Naive B cell (primary cell): ENCODE measurements around the gene DVL1. TPM values are rescaled to one million over a fixed set of nuclear protein-coding genes. Genes with fewer than 3 reads are reported as not detected.
A peak's percentile ranks its signal among the peaks of the same experiment; 100 is the strongest.

Experiments used
- ATAC-seq, 2 donors: fragments of 150-1000 bp; cut with Tn5 transposase; 2 replicates each; pipeline ENCODE4 v1.10.0; 2021; ENCODE audit warnings: low read depth in 2 of 2, mild to moderate bottlenecking in 2 of 2, moderate library complexity in 2 of 2
- DNase-seq: peaks from one replicate; pipeline ENCODE4 v3.0.0; 2022
- H3K27ac Mint-ChIP-seq, 6 donors: one replicate each; pipeline ENCODE4 v1.8.0; 2020 to 2022; ENCODE audit warnings: mild to moderate bottlenecking in 6 of 6, mixed read lengths in 6 of 6, moderate library complexity in 5 of 6, inconsistent platforms in 2 of 6
- H3K27me3 Mint-ChIP-seq, 3 donors: one replicate each; pipeline ENCODE4 v1.8.0; 2021 to 2022; ENCODE audit warnings: mixed read lengths in 3 of 3, mild to moderate bottlenecking in 1 of 3
- H3K36me3 Mint-ChIP-seq, 2 donors: one replicate each; pipeline ENCODE4 v1.8.0; 2020 to 2022; ENCODE audit warnings: mixed read lengths in 2 of 2, inconsistent platforms in 1 of 2, mild to moderate bottlenecking in 1 of 2
- H3K4me1 Mint-ChIP-seq, 3 donors: one replicate each; pipeline ENCODE4 v1.8.0; 2020 to 2022; ENCODE audit warnings: mixed read lengths in 3 of 3, inconsistent platforms in 1 of 3, mild to moderate bottlenecking in 1 of 3, moderate library complexity in 1 of 3
- H3K4me3 Mint-ChIP-seq, 8 donors: one replicate each; pipeline ENCODE4 v1.8.0; 2020 to 2022; ENCODE audit warnings: mild to moderate bottlenecking in 8 of 8, mixed read lengths in 8 of 8, moderate library complexity in 8 of 8, inconsistent platforms in 2 of 8
- H3K9me3 Mint-ChIP-seq, 7 donors: one replicate each; pipeline ENCODE4 v1.8.0; 2020 to 2022; ENCODE audit warnings: mixed read lengths in 7 of 7, mild to moderate bottlenecking in 5 of 7, inconsistent platforms in 2 of 7, moderate library complexity in 1 of 7
- polyA plus RNA-seq, 6 donors: library from polyadenylated mRNA; unstranded; fragments of 300-500 nt; fragmentation: Illumina TruSeq; gene quantifications; one replicate each; pipeline ENCODE4 v1.2.3, GENCODE V29; 2021; ENCODE audit warnings: low read depth in 6 of 6

DVL1 gene
- polyA plus RNA-seq, 6 donors from 2014 or later, result 0.40 to 1.0 (median 0.68) TPM; not detected in 1

DNA sequence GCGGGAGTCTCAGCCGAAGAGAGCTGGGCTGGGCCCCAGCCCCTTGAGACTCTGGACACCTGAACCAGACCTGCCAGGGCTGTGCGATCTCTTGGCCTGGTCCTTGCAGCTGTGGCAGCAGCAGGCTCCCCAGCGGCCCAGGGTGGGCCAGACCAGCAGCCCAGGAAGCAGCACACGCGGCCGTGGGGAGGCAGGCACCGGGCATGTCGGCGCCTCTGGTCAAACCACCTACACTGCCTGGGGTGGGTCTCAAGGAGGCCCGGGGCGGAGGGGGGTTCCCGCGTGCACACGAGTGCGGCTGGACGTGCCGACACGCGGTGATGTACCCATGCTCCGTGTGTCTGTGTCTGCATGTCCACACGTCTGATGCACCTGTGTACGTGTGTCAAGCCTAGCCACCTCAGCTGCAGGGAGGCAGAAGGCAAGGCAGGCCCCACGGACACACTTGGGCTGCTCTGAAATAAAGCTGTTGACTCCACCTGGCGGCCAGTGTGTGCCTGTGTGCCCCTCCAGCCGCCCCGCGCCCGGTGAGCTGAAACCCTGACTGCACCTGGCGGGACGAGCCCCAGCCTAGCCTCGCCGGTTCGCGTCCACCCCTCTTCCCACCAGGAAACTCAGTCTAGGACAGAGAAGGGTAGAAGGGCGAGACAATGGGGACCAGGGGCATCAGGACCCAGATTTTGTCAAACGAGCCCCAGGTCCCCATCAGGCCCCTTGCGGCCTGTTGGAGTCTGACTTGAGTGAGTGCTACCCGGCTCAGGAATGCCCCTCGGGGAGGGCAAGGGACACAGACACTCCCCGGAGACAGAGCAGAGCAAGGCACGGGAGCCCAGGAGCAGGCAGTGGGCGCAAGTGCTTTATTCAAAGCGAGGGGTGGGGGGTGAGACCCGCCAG is 57.4 kb downstream of the DVL1 start:
- Mint-ChIP-seq H3K27ac (no peak overlapping the region), H3K27me3 (no peaks in the 10 kb centered on the region), H3K4me1 (peaks cover 6 to 12% (median 11%) of the 10 kb centered on the region in 3 donors), H3K36me3 (no peaks in the 10 kb centered on the region), H3K9me3 (no peaks in the 10 kb centered on the region), H3K4me3 (no peak overlapping the region)
- ATAC-seq, result peak; percentile 94 to 96
- DNase-seq, result peak; percentile 75

DNA sequence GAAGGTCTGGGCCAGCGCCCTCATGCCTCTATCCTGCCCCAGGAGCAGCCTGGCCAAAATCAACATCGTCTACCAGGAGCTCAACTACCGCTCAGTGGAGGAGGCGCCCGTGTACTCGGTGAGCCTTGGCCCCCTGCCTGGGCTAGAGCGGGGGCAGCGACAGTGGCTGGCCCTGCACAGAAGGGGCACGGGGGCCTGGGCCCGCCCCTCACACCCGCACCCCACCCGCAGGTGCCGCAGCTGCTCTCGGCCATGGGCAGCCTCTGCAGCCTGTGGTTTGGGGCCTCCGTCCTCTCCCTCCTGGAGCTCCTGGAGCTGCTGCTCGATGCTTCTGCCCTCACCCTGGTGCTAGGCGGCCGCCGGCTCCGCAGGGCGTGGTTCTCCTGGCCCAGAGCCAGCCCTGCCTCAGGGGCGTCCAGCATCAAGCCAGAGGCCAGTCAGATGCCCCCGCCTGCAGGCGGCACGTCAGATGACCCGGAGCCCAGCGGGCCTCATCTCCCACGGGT is 58.1 kb downstream of the DVL1 start:
- ATAC-seq (no peak), DNase-seq (no peak)
- Mint-ChIP-seq H3K4me1 (peaks cover 6 to 12% (median 11%) of the 10 kb centered on the region in 3 donors), H3K36me3 (no peaks in the 10 kb centered on the region), H3K9me3 (no peaks in the 10 kb centered on the region), H3K4me3 (no peak overlapping the region), H3K27ac (no peak overlapping the region), H3K27me3 (no peaks in the 10 kb centered on the region)

DNA sequence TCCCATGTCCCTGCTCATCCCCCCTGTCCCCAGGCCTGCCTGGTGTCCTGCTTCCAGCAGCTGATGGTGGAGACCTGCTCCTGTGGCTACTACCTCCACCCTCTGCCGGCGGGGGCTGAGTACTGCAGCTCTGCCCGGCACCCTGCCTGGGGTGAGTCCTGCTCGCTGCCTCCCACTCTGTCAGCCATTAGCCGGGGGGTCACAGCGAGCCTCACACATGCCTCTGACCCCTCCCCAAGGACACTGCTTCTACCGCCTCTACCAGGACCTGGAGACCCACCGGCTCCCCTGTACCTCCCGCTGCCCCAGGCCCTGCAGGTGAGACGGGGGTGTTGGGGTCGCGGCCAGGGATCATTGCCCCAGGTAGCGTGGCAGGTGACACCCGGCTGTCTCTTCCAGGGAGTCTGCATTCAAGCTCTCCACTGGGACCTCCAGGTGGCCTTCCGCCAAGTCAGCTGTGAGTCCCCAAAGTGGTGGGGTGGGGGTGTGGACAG is 58.9 kb downstream of the DVL1 start:
- H3K36me3 Mint-ChIP-seq, result no peaks in the 10 kb centered on the region
- no peak overlapping the region for H3K4me3 Mint-ChIP-seq
- ATAC-seq, result peak; percentile 29 to 33
- peak overlapping the region in 1 of 6 donors; percentile 66 for H3K27ac Mint-ChIP-seq
- no peaks in the 10 kb centered on the region for H3K27me3 Mint-ChIP-seq
- peak; percentile 63 for DNase-seq
- peaks cover 6 to 12% (median 11%) of the 10 kb centered on the region in 3 donors for H3K4me1 Mint-ChIP-seq
- no peaks in the 10 kb centered on the region for H3K9me3 Mint-ChIP-seq

DNA sequence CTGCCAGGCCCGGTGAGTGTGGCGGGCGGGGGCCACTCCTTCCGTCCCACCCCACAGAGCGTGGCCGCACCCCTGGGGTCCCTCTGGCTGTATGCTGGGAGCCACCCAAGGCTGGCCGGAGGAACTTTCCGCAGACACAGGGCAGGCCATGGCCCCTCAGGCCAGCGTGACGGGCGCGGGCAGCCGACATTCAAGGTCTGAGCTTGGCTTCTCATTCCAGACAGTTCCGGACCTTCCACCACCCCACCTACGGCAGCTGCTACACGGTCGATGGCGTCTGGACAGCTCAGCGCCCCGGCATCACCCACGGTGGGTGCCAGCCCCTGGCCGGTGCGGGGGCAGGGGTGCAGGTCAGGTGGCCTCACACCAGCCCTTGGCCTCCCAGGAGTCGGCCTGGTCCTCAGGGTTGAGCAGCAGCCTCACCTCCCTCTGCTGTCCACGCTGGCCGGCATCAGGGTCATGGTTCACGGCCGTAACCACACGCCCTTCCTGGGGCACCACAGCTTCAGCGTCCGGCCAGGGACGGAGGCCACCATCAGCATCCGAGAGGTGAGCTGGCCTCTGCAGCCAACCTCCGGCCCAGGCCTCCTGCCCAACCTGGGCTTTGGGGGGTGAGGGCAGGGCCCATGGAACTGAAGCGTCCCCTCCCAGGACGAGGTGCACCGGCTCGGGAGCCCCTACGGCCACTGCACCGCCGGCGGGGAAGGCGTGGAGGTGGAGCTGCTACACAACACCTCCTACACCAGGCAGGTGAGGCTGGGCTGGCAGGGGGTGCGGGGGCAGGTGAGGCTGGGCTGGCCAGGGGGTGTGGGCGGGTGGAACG is 61.7 kb downstream of the DVL1 start:
- H3K9me3 Mint-ChIP-seq, result no peaks in the 10 kb centered on the region
- peaks cover 10 to 17% (median 12%) of the 10 kb centered on the region in 3 donors for H3K4me1 Mint-ChIP-seq
- no peak overlapping the region for H3K27ac Mint-ChIP-seq
- no peaks in the 10 kb centered on the region for H3K36me3 Mint-ChIP-seq
- ATAC-seq, result no peak
- H3K27me3 Mint-ChIP-seq, result peaks cover 0 to 6% (median 0%) of the 10 kb centered on the region in 3 donors
- no peak overlapping the region for H3K4me3 Mint-ChIP-seq
- no peak for DNase-seq

DNA sequence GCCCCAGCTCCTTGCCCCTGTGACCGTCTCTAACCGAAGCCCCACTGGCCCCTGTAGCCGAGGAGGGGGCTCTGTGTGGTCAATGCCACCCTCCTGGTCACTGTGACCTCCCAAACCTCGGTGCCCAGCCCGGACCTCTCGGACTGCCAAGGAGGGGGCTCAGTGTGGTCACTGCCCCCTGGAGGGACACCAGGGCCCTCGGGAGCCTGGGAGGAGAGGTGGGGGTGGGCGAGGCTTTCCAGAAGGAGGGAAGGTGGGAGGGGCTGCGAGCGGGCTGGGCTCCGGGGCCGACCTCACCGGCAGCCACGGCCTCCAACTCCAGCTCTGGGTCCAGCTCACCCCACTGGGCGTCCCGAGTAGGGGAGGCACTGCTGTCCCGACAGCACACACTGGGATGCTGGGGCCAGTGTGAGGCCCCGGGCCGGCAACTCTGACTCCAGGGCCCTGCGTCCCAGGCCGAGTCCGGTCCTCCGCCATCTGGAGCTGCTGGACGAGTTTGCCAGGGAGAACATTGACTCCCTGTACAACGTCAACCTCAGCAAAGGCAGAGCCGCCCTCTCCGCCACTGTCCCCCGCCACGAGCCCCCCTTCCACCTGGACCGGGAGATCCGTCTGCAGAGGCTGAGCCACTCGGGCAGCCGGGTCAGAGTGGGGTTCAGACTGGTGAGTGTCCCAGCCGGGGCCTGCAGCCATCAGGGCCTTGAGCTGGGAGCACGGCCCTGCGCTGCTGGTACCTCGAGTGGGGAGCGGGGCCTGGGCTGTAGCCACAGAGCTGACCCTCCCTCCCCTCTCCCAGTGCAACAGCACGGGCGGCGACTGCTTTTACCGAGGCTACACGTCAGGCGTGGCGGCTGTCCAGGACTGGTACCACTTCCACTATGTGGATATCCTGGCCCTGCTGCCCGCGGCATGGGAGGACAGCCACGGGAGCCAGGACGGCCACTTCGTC is 62.6 kb downstream of the DVL1 start:
- H3K27ac Mint-ChIP-seq, result no peak overlapping the region
- no peaks in the 10 kb centered on the region for H3K9me3 Mint-ChIP-seq
- H3K4me1 Mint-ChIP-seq, result peaks cover 6 to 12% (median 6%) of the 10 kb centered on the region in 3 donors
- ATAC-seq (no peak), DNase-seq (no peak)
- no peak overlapping the region for H3K4me3 Mint-ChIP-seq
- H3K27me3 Mint-ChIP-seq, result peaks cover 0 to 6% (median 0%) of the 10 kb centered on the region in 3 donors
- H3K36me3 Mint-ChIP-seq, result no peaks in the 10 kb centered on the region

DNA sequence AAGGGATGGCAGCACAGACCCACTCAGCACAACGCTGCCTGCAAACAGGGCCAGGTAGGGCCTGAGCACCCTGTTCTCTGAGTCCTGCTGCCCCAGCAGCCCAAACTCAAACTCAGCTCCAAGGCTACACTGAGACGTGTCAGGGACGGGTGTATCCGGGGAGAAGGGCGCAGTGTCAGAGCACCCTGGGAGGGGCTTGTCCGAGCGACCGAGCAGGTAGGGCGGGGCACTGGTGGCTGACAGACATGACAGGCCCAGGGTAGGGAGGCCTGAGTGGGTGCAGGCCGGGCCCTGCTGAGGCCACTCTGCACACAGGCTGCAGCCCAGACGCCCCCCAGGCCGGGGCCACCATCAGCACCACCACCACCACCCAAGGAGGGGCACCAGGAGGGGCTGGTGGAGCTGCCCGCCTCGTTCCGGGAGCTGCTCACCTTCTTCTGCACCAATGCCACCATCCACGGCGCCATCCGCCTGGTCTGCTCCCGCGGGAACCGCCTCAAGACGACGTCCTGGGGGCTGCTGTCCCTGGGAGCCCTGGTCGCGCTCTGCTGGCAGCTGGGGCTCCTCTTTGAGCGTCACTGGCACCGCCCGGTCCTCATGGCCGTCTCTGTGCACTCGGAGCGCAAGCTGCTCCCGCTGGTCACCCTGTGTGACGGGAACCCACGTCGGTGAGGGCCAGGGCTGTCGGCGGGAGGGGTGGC is 63.5 kb downstream of the DVL1 start:
- H3K27me3 Mint-ChIP-seq, result peaks cover 0 to 6% (median 0%) of the 10 kb centered on the region in 3 donors
- H3K36me3 Mint-ChIP-seq, result no peaks in the 10 kb centered on the region
- H3K4me3 Mint-ChIP-seq, result no peak overlapping the region
- ATAC-seq, result no peak
- no peaks in the 10 kb centered on the region for H3K9me3 Mint-ChIP-seq
- DNase-seq, result no peak
- H3K27ac Mint-ChIP-seq, result no peak overlapping the region
- peaks cover 6 to 12% (median 6%) of the 10 kb centered on the region in 3 donors for H3K4me1 Mint-ChIP-seq

Other genes with a start within 250 kb of the DVL1 start
- 1 to 10 TPM in 5 of 6 donors, not detected in 1; 2.0 to 6.3 (median 4.3) TPM for gene C1orf159, start 233.3 kb downstream of the DVL1 start, polyA plus RNA-seq
- not detected for gene TTLL10, start 175.5 kb downstream of the DVL1 start, polyA plus RNA-seq
- 10 to 100 TPM in 1 of 6 donors, 1 to 10 TPM in 5; 2.4 to 13.0 (median 7.9) TPM for gene TNFRSF18, start 142.8 kb downstream of the DVL1 start, polyA plus RNA-seq
- gene TNFRSF4, start 135.3 kb downstream of the DVL1 start, polyA plus RNA-seq, result under 1 TPM in 3 of 6 donors, not detected in 3; 0.18 to 0.36 (median 0.32) TPM
- gene SDF4, start 117.4 kb downstream of the DVL1 start, polyA plus RNA-seq, result 100 to 1,000 TPM in 1 of 6 donors, 10 to 100 TPM in 5; 64.8 to 101 (median 85.4) TPM
- 10 to 100 TPM in 5 of 6 donors, 1 to 10 TPM in 1; 6.9 to 22.9 (median 12.9) TPM for gene B3GALT6, start 117.2 kb downstream of the DVL1 start, polyA plus RNA-seq
- not detected for gene C1QTNF12, start 102.7 kb downstream of the DVL1 start, polyA plus RNA-seq
- gene UBE2J2, start 75.6 kb downstream of the DVL1 start, polyA plus RNA-seq, result 100 to 1,000 TPM in 1 of 6 donors, 10 to 100 TPM in 5; 75.1 to 112 (median 87.4) TPM
- not detected for gene SCNN1D, start 69.0 kb downstream of the DVL1 start, polyA plus RNA-seq
- gene ACAP3, start 41.5 kb downstream of the DVL1 start, polyA plus RNA-seq, result 1 to 10 TPM; 1.9 to 7.2 (median 3.1) TPM
- 10 to 100 TPM in 5 of 6 donors, 1 to 10 TPM in 1; 7.2 to 17.2 (median 11.9) TPM for gene PUSL1, start 40.8 kb downstream of the DVL1 start, polyA plus RNA-seq
- 10 to 100 TPM; 45.9 to 61.5 (median 54.3) TPM for gene INTS11, start 24.8 kb downstream of the DVL1 start, polyA plus RNA-seq
- 10 to 100 TPM in 3 of 6 donors, 1 to 10 TPM in 3; 7.9 to 16.9 (median 10.7) TPM for gene CPTP, start 24.6 kb downstream of the DVL1 start, polyA plus RNA-seq
- gene TAS1R3, start 18.1 kb downstream of the DVL1 start, polyA plus RNA-seq, result under 1 TPM in 3 of 6 donors, not detected in 3; 0.28 to 0.44 (median 0.31) TPM
- not detected for gene MXRA8, start 9.1 kb upstream of the DVL1 start, polyA plus RNA-seq
- 100 to 1,000 TPM; 103 to 122 (median 106) TPM for gene AURKAIP1, start 25.8 kb upstream of the DVL1 start, polyA plus RNA-seq
- gene CCNL2, start 49.9 kb upstream of the DVL1 start, polyA plus RNA-seq, result 10 to 100 TPM; 16.8 to 50.2 (median 24.6) TPM
- 100 to 1,000 TPM in 3 of 6 donors, 10 to 100 TPM in 3; 75.1 to 129 (median 102) TPM for gene MRPL20, start 57.9 kb upstream of the DVL1 start, polyA plus RNA-seq
- 1 to 10 TPM in 1 of 6 donors, under 1 TPM in 4, not detected in 1; 0.17 to 1.5 (median 0.28) TPM for gene ANKRD65, start 71.9 kb upstream of the DVL1 start, polyA plus RNA-seq
- gene VWA1, start 86.3 kb upstream of the DVL1 start, polyA plus RNA-seq, result under 1 TPM in 1 of 6 donors, not detected in 5; 0.41 TPM
- gene ATAD3C, start 100.3 kb upstream of the DVL1 start, polyA plus RNA-seq, result not detected
- gene ATAD3B, start 122.3 kb upstream of the DVL1 start, polyA plus RNA-seq, result 10 to 100 TPM in 1 of 6 donors, 1 to 10 TPM in 3, under 1 TPM in 2; 0.20 to 10.2 (median 2.9) TPM
- gene ATAD3A, start 162.7 kb upstream of the DVL1 start, polyA plus RNA-seq, result 10 to 100 TPM in 1 of 6 donors, 1 to 10 TPM in 5; 2.1 to 13.0 (median 5.8) TPM
- gene TMEM240, start 191.2 kb upstream of the DVL1 start, polyA plus RNA-seq, result not detected
- gene SSU72, start 225.4 kb upstream of the DVL1 start, polyA plus RNA-seq, result 100 to 1,000 TPM; 165 to 257 (median 213) TPM